Trophoblast cell (in vitro differentiated cells and primary cell): ENCODE measurements around the gene USP47.
A peak's percentile ranks its signal among the peaks of the same experiment; 100 is the strongest.

Source experiments
- DNase-seq, 2 donors: peaks; one replicate each; pipeline ENCODE4 v3.0.0-alpha.2; 2016
- H2AFZ ChIP-seq: 2 replicates; pipeline ENCODE4 v1.6.1; 2013; ENCODE audit warnings: low read length, moderate library complexity, mild to moderate bottlenecking; ENCODE audit not compliant: insufficient read depth, poor library complexity
- H2AK5ac ChIP-seq: 2 replicates; pipeline ENCODE4 v1.6.1; 2013; ENCODE audit warnings: mild to moderate bottlenecking, low read length
- H2BK120ac ChIP-seq: 2 replicates; pipeline ENCODE4 v1.6.1; 2013; ENCODE audit warnings: low read length, mild to moderate bottlenecking, moderate library complexity; ENCODE audit not compliant: insufficient read depth, poor library complexity
- H2BK12ac ChIP-seq: 2 replicates; pipeline ENCODE4 v1.6.1; 2013; ENCODE audit warnings: mild to moderate bottlenecking, low read length, moderate library complexity
- H2BK5ac ChIP-seq: 2 replicates; pipeline ENCODE4 v1.6.1; 2013; ENCODE audit warnings: low read length, low read depth, moderate library complexity, mild to moderate bottlenecking; ENCODE audit not compliant: poor library complexity
- H3K14ac ChIP-seq: 2 replicates; pipeline ENCODE4 v1.6.1; 2013; ENCODE audit warnings: mild to moderate bottlenecking, low read length
- H3K18ac ChIP-seq: 2 replicates; pipeline ENCODE4 v1.6.1; 2013; ENCODE audit warnings: mild to moderate bottlenecking, low read length
- H3K23ac ChIP-seq: 2 replicates; pipeline ENCODE4 v1.6.1; 2013; ENCODE audit warnings: low read length
- H3K27ac ChIP-seq: 2 replicates; pipeline ENCODE4 v1.5.1; 2013; ENCODE audit warnings: low read depth, mild to moderate bottlenecking, inconsistent platforms, low read length, moderate library complexity
- H3K27me3 ChIP-seq: 2 replicates; pipeline ENCODE4 v1.6.1; 2013; ENCODE audit warnings: inconsistent platforms, mild to moderate bottlenecking, low read length, moderate library complexity; ENCODE audit not compliant: insufficient read depth
- H3K36me3 ChIP-seq, 2 experiments: 1 replicate in 1 of 2; 2 replicates in 1 of 2; pipeline ENCODE4 v1.6.1; 2013; ENCODE audit warnings: low read length in 2 of 2, mild to moderate bottlenecking in 2 of 2, moderate library complexity in 1 of 2; ENCODE audit not compliant: insufficient read depth in 2 of 2, control insufficient read depth in 1 of 2
- H3K4ac ChIP-seq: 2 replicates; pipeline ENCODE4 v1.6.1; 2013; ENCODE audit warnings: low read depth, mild to moderate bottlenecking, low read length, moderate library complexity
- H3K4me1 ChIP-seq, 2 experiments: 1 replicate in 1 of 2; 2 replicates in 1 of 2; pipeline ENCODE4 v1.6.1; 2013; ENCODE audit warnings: low read length in 2 of 2, mild to moderate bottlenecking in 2 of 2, moderate library complexity in 1 of 2; ENCODE audit not compliant: insufficient read depth in 2 of 2, control insufficient read depth in 1 of 2
- H3K4me2 ChIP-seq: 2 replicates; pipeline ENCODE4 v1.6.1; 2013; ENCODE audit warnings: inconsistent platforms, mild to moderate bottlenecking, low read length, moderate library complexity
- H3K4me3 ChIP-seq: 2 replicates; pipeline ENCODE4 v1.5.1; 2013; ENCODE audit warnings: mild to moderate bottlenecking, low read depth, low read length, inconsistent platforms
- H3K79me1 ChIP-seq: one replicate; pipeline ENCODE4 v1.6.1; 2013; ENCODE audit warnings: low read length
- H3K79me2 ChIP-seq: 2 replicates; pipeline ENCODE4 v1.6.1; 2013; ENCODE audit warnings: low read length, mild to moderate bottlenecking; ENCODE audit not compliant: control insufficient read depth, insufficient read depth, poor library complexity
- H3K9ac ChIP-seq: 2 replicates; pipeline ENCODE4 v1.6.1; 2013; ENCODE audit warnings: mild to moderate bottlenecking, low read length
- H3K9me3 ChIP-seq: 2 replicates; pipeline ENCODE4 v1.6.1; 2013; ENCODE audit warnings: low read depth, mild to moderate bottlenecking, control low read depth, inconsistent platforms, low read length; ENCODE audit not compliant: insufficient read depth
- H4K12ac ChIP-seq: 2 replicates; pipeline ENCODE4 v1.6.1; 2013; ENCODE audit warnings: low read depth, mild to moderate bottlenecking, low read length, moderate library complexity
- H4K8ac ChIP-seq: 2 replicates; pipeline ENCODE4 v1.6.1; 2013; ENCODE audit warnings: low read depth, mild to moderate bottlenecking, low read length, moderate library complexity
- H4K91ac ChIP-seq: one replicate; pipeline ENCODE4 v1.6.1; 2013; ENCODE audit warnings: low read depth, mild to moderate bottlenecking, low read length, moderate library complexity
- WGBS: extraction: QIAGEN DNeasy Blood & Tissue Kit; methylation state at CpG from one replicate; pipeline ENCODE4 v1.1.7; 2013; ENCODE audit warnings: missing lambda C conversion rate; ENCODE audit not compliant: insufficient read length, insufficient coverage; ENCODE audit errors: extremely low coverage; 5-methylcytosine and 5-hydroxymethylcytosine counted together

Gene USP47

GRCh38 chr11:11843211-11843621, 1.4 kb downstream of the USP47 start:
- H4K91ac ChIP-seq = no peak overlapping the region
- H3K79me2 ChIP-seq = peaks cover 10% of the 10 kb centered on the region
- WGBS = no CpG with 5 or more reads among the region's 3 CpGs
- peaks cover 13% of the 10 kb centered on the region for H3K79me1 ChIP-seq
- H3K23ac ChIP-seq = no peak overlapping the region
- peak overlapping the region; percentile 83 for H3K4me2 ChIP-seq
- H3K14ac ChIP-seq = no peak overlapping the region
- H3K9me3 ChIP-seq = no peaks in the 10 kb centered on the region
- DNase-seq = peak; percentile 62 to 90
- H2BK12ac ChIP-seq = no peak overlapping the region
- no peak overlapping the region for H2BK5ac ChIP-seq
- peaks cover 3 to 5% of the 10 kb centered on the region in 2 experiments for H3K4me1 ChIP-seq
- H2BK120ac ChIP-seq = no peak overlapping the region
- H3K18ac ChIP-seq = no peak overlapping the region
- H3K9ac ChIP-seq = peak overlapping the region; percentile 23
- H3K27ac ChIP-seq = no peak overlapping the region
- H3K27me3 ChIP-seq = no peaks in the 10 kb centered on the region
- no peak overlapping the region for H2AK5ac ChIP-seq
- H4K12ac ChIP-seq = no peak overlapping the region
- H2AFZ ChIP-seq = no peak overlapping the region
- H4K8ac ChIP-seq = no peak overlapping the region
- H3K4me3 ChIP-seq = no peak overlapping the region
- H3K36me3 ChIP-seq = no peaks in the 10 kb centered on the region
- peak overlapping the region; percentile 62 for H3K4ac ChIP-seq

DNA sequence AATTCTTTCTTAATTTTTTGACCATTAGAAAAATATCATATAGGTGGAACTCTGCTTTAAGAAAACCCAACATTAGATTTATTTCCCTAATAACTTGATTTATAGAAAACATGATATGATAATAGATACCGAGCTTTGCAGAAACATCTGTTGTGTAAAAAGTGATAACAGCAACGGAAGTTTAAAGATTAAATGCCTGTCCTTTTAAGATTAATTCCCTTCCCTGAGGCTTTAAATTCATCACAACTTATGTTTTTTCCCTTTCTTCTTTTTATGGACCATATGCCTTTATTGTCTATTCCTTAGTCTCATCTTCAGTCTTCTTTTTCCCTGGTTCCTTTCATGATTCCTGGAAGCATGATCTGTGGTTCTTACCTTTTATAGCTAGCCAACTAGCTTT, 1.9 kb downstream of the USP47 start:
- peaks cover 3 to 5% of the 10 kb centered on the region in 2 experiments for H3K4me1 ChIP-seq
- no peak overlapping the region for H3K4me2 ChIP-seq
- H3K4me3 ChIP-seq = no peak overlapping the region
- H3K27me3 ChIP-seq = no peaks in the 10 kb centered on the region
- no peak overlapping the region for H4K12ac ChIP-seq
- H3K79me1 ChIP-seq = peaks cover 13% of the 10 kb centered on the region
- H2AK5ac ChIP-seq = no peak overlapping the region
- no peak overlapping the region for H2BK12ac ChIP-seq
- no peak for DNase-seq
- no peak overlapping the region for H3K23ac ChIP-seq
- H3K79me2 ChIP-seq = peaks cover 10% of the 10 kb centered on the region
- no peak overlapping the region for H2AFZ ChIP-seq
- no peak overlapping the region for H2BK120ac ChIP-seq
- no peaks in the 10 kb centered on the region for H3K9me3 ChIP-seq
- H2BK5ac ChIP-seq = no peak overlapping the region
- no peaks in the 10 kb centered on the region for H3K36me3 ChIP-seq
- H4K8ac ChIP-seq = no peak overlapping the region
- H3K14ac ChIP-seq = no peak overlapping the region
- no peak overlapping the region for H4K91ac ChIP-seq
- no CpG with 5 or more reads among the region's 2 CpGs for WGBS
- no peak overlapping the region for H3K9ac ChIP-seq
- H3K18ac ChIP-seq = no peak overlapping the region
- H3K4ac ChIP-seq = no peak overlapping the region
- H3K27ac ChIP-seq = no peak overlapping the region

DNA sequence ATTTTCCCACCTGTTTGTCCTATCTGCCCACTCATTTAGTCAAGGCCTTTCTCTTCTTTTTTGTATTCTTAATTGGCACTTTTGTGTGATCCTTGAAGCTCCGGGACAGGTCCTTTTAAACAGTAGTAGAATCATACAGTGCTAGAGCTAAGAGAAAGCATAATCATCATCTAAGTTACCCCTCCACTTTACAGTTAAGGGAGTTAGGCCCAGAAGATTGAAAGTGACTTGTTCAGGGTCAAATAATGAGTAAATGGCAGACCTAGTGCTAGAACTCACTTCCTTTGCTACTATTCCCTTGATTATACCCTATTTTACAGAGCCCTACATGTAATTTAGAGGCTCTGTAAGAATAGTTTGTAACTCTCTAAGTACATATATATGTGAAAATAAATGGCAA, 2.5 kb downstream of the USP47 start:
- H2AFZ ChIP-seq = no peak overlapping the region
- H4K8ac ChIP-seq = no peak overlapping the region
- WGBS = no CpG with 5 or more reads among the region's 1 CpG
- no peak overlapping the region for H2BK12ac ChIP-seq
- peak overlapping the region; percentile 89 for H3K4ac ChIP-seq
- H3K79me2 ChIP-seq = peaks cover 12% of the 10 kb centered on the region
- no peak overlapping the region for H4K91ac ChIP-seq
- H3K9me3 ChIP-seq = no peaks in the 10 kb centered on the region
- H3K27me3 ChIP-seq = no peaks in the 10 kb centered on the region
- H2AK5ac ChIP-seq = no peak overlapping the region
- no peak overlapping the region for H3K27ac ChIP-seq
- no peak overlapping the region for H3K4me2 ChIP-seq
- no peak overlapping the region for H3K9ac ChIP-seq
- H2BK5ac ChIP-seq = no peak overlapping the region
- no peak overlapping the region for H4K12ac ChIP-seq
- no peaks in the 10 kb centered on the region for H3K36me3 ChIP-seq
- peaks cover 3 to 7% of the 10 kb centered on the region in 2 experiments for H3K4me1 ChIP-seq
- no peak overlapping the region for H3K14ac ChIP-seq
- no peak overlapping the region for H3K23ac ChIP-seq
- no peak overlapping the region for H2BK120ac ChIP-seq
- no peak overlapping the region for H3K18ac ChIP-seq
- H3K4me3 ChIP-seq = no peak overlapping the region
- no peak for DNase-seq
- H3K79me1 ChIP-seq = peaks cover 13% of the 10 kb centered on the region

GRCh38 chr11:11845071-11845470, 3.3 kb downstream of the USP47 start:
- Histone ChIP-seq H3K14ac (no peak overlapping the region), H3K18ac (no peak overlapping the region), H3K79me1 (peaks cover 13% of the 10 kb centered on the region), H3K27ac (peak overlapping the region; percentile 85), H2BK120ac (no peak overlapping the region), H3K9ac (no peak overlapping the region), H3K36me3 (no peaks in the 10 kb centered on the region), H2BK5ac (no peak overlapping the region), H3K4ac (no peak overlapping the region), H3K9me3 (no peaks in the 10 kb centered on the region), H4K91ac (no peak overlapping the region), H2BK12ac (no peak overlapping the region), H4K8ac (no peak overlapping the region), H2AK5ac (no peak overlapping the region), H3K4me3 (no peak overlapping the region), H3K23ac (no peak overlapping the region), H3K4me1 (peaks cover 3 to 7% of the 10 kb centered on the region in 2 experiments), H3K27me3 (no peaks in the 10 kb centered on the region), H3K79me2 (peaks cover 15% of the 10 kb centered on the region), H4K12ac (no peak overlapping the region), H2AFZ (no peak overlapping the region), H3K4me2 (peak overlapping the region; percentile 53)
- DNase-seq = peak; percentile 72 to 96
